BLaER1 treated with 17β-estradiol and CSF1 and Interleukin-3, amounts not matched to agents 10 nM and 100 nM (cell line): ENCODE measurements around the gene TMED8.
"Not testable (repeated sequence)": the region's sequence is repeated elsewhere in the genome, so short reads cannot be mapped to it uniquely, and the experiment has no call there.

Experiments
- H3K27ac ChIP-seq, 11 experiments: shearing (Covaris generic); formaldehyde crosslinking; 2 replicates each; pipeline ENCODE4 v1.8.1; 2022
- H3K27me3 ChIP-seq, 11 experiments: shearing (Covaris generic); formaldehyde crosslinking; 2 replicates each; pipeline ENCODE4 v1.8.1; 2022
- H3K36me3 ChIP-seq, 11 experiments: shearing (Covaris generic); formaldehyde crosslinking; 2 replicates each; pipeline ENCODE4 v1.8.1; 2022
- H3K4me1 ChIP-seq, 10 experiments: shearing (Covaris generic); formaldehyde crosslinking; 2 replicates each; pipeline ENCODE4 v1.8.1; 2022
- H3K4me2 ChIP-seq, 11 experiments: shearing (Covaris generic); formaldehyde crosslinking; 2 replicates each; pipeline ENCODE4 v1.8.1; 2022
- H3K4me3 ChIP-seq, 10 experiments: shearing (Covaris generic); formaldehyde crosslinking; 2 replicates each; pipeline ENCODE4 v1.8.1; 2022
- H3K9ac ChIP-seq, 11 experiments: shearing (Covaris generic); formaldehyde crosslinking; 2 replicates each; pipeline ENCODE4 v1.8.1; 2022
- H3K9me3 ChIP-seq, 11 experiments: shearing (Covaris generic); formaldehyde crosslinking; replicated peaks in 1 of 11; 2 replicates each; pipeline ENCODE4 v1.8.1; 2022
- H4K20me1 ChIP-seq, 11 experiments: shearing (Covaris generic); formaldehyde crosslinking; 2 replicates each; pipeline ENCODE4 v1.8.1; 2022
- Cebpa-rat ChIP-seq, 11 experiments: shearing (Covaris generic); IDR thresholded peaks; 2 replicates each; pipeline ENCODE4 v1.8.1; 2022

Gene TMED8

GRCh38 chr14:77337880-77338279, 39.0 kb downstream of the TMED8 start:
- Histone ChIP-seq H3K9me3 (no peaks in the 10 kb centered on the region), H4K20me1 (no peaks in the 10 kb centered on the region), H3K9ac (no peak overlapping the region), H3K4me2 (no peak overlapping the region), H3K4me3 (no peak overlapping the region), H3K36me3 (peaks cover 24 to 77% (median 40%) of the 10 kb centered on the region in 11 experiments), H3K27me3 (no peaks in the 10 kb centered on the region), H3K4me1 (no peaks in the 10 kb centered on the region), H3K27ac (no peak overlapping the region)
- no peak for TF ChIP-seq Cebpa-rat (IDR thresholded peaks at IDR 0.05)

DNA sequence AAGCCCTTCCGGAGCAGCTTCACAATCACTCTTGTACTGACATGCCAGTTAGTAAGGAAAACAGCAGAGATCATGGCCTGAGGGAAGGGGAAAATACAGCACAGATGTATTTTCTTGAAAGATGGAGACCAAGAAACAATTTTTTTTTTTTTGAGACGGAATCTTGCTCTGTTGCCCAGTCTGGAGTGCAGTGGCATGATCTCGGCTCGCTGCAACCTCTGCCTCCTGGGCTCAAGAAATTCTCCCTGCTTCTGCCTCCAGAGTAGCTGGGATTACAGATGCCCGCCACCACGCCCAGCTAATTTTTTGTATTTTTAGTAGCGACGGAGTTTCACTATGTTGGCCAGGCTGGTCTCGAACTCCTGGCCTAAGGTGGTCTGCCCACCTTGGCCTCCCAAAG, 39.6 kb downstream of the TMED8 start:
- not testable (repeated sequence) for H3K27ac ChIP-seq, H4K20me1 ChIP-seq, H3K4me3 ChIP-seq, H3K4me1 ChIP-seq, H3K27me3 ChIP-seq, H3K9me3 ChIP-seq, H3K9ac ChIP-seq, H3K4me2 ChIP-seq
- H3K36me3 ChIP-seq: peaks cover 20 to 71% (median 33%) of the 10 kb centered on the region in 11 experiments

- no peak overlapping the region for H3K4me2 ChIP-seq
- H4K20me1 ChIP-seq: no peaks in the 10 kb centered on the region; a peak in 1 of 22 replicates
- H3K4me3 ChIP-seq: no peak overlapping the region
- H3K9ac ChIP-seq: no peak overlapping the region
- TF ChIP-seq Cebpa-rat (IDR thresholded peaks at IDR 0.05): no peak
- no peaks in the 10 kb centered on the region for H3K9me3 ChIP-seq
- H3K27ac ChIP-seq: no peak overlapping the region
- H3K4me1 ChIP-seq: no peaks in the 10 kb centered on the region
- H3K27me3 ChIP-seq: no peaks in the 10 kb centered on the region
- H3K36me3 ChIP-seq: peaks cover 6 to 54% (median 18%) of the 10 kb centered on the region in 11 experiments; a peak in 19 of 22 replicates
Observed at GRCh38 chr14:77335576-77335975, 41.3 kb downstream of the TMED8 start.

DNA sequence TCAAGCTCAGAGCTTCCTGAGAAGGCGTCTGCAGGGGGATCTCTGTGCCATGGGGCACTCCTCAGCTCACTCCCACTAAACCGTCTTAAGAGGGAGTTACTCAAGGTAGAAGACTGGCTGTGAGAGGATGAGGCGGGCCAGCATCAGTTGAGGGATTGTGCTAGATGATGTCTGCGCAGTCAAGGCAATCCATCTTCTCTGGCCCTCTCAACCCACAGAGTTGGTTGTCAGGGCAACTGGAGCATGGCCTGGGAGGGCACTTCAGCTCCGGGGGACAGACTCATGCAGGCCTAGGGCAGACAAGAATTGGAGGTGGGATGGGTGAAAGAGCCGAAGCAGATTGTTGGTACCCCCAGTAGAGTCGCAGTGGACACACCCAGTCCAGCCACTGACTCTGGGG, 47.0 kb downstream of the TMED8 start:
- Histone ChIP-seq H3K9ac (no peak overlapping the region), H4K20me1 (no peaks in the 10 kb centered on the region; a peak in 1 of 22 replicates), H3K4me2 (no peak overlapping the region), H3K27ac (no peak overlapping the region), H3K4me3 (no peak overlapping the region), H3K9me3 (no peaks in the 10 kb centered on the region), H3K4me1 (no peaks in the 10 kb centered on the region), H3K27me3 (no peaks in the 10 kb centered on the region), H3K36me3 (no peaks in the 10 kb centered on the region; a peak in 2 of 22 replicates)
- no peak for TF ChIP-seq Cebpa-rat (IDR thresholded peaks at IDR 0.05)

DNA sequence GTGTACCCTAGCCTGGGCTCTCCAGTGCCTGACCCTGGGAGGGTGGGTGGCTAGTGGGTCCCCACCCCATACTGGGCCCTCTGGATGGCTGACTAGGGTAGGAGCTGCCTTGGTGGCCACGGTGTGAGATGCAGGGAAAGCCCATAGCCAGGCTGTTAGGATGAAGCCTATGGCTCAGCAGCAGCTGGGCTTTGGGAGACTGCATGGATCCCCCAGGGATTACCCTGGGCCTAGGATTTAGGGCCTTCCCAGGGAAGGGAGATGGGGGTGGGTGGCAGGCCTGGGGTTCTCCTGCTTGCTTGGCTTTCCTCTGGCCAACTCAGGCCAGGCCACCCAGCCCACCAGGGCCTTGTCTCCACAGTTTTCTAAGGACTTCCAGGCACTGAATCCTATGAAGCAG, 49.8 kb downstream of the TMED8 start:
- H3K4me3 ChIP-seq: no peak overlapping the region
- no peaks in the 10 kb centered on the region for H3K9me3 ChIP-seq
- H3K4me1 ChIP-seq: peaks cover 5 to 7% (median 6%) of the 10 kb centered on the region in 10 experiments
- H3K36me3 ChIP-seq: no peaks in the 10 kb centered on the region; a peak in 1 of 22 replicates
- H4K20me1 ChIP-seq: no peaks in the 10 kb centered on the region; a peak in 1 of 22 replicates
- no peak for TF ChIP-seq Cebpa-rat (IDR thresholded peaks at IDR 0.05)
- no peak overlapping the region; a peak in 1 of 22 replicates for H3K27ac ChIP-seq
- no peak overlapping the region for H3K9ac ChIP-seq
- H3K27me3 ChIP-seq: no peaks in the 10 kb centered on the region
- H3K4me2 ChIP-seq: no peak overlapping the region

GRCh38 chr14:77325746-77326094, 51.2 kb downstream of the TMED8 start:
- H3K9ac ChIP-seq: no peak overlapping the region
- no peaks in the 10 kb centered on the region; a peak in 1 of 22 replicates for H3K36me3 ChIP-seq
- H3K4me2 ChIP-seq: no peak overlapping the region
- no peaks in the 10 kb centered on the region; a peak in 1 of 22 replicates for H4K20me1 ChIP-seq
- H3K4me1 ChIP-seq: peaks cover 9 to 12% (median 10%) of the 10 kb centered on the region in 10 experiments
- H3K4me3 ChIP-seq: no peak overlapping the region
- no peaks in the 10 kb centered on the region for H3K9me3 ChIP-seq
- H3K27ac ChIP-seq: no peak overlapping the region
- no peak for TF ChIP-seq Cebpa-rat (IDR thresholded peaks at IDR 0.05)
- H3K27me3 ChIP-seq: no peaks in the 10 kb centered on the region

GRCh38 chr14:77324816-77325745, 51.8 kb downstream of the TMED8 start:
- Histone ChIP-seq H3K36me3 (no peaks in the 10 kb centered on the region; a peak in 1 of 22 replicates), H3K27me3 (no peaks in the 10 kb centered on the region), H3K27ac (no peak overlapping the region), H3K4me2 (no peak overlapping the region), H3K9ac (no peak overlapping the region), H3K4me1 (peaks cover 9 to 12% (median 10%) of the 10 kb centered on the region in 10 experiments), H3K4me3 (no peak overlapping the region), H4K20me1 (no peaks in the 10 kb centered on the region), H3K9me3 (no peaks in the 10 kb centered on the region)
- TF ChIP-seq Cebpa-rat (IDR thresholded peaks at IDR 0.05): no peak

DNA sequence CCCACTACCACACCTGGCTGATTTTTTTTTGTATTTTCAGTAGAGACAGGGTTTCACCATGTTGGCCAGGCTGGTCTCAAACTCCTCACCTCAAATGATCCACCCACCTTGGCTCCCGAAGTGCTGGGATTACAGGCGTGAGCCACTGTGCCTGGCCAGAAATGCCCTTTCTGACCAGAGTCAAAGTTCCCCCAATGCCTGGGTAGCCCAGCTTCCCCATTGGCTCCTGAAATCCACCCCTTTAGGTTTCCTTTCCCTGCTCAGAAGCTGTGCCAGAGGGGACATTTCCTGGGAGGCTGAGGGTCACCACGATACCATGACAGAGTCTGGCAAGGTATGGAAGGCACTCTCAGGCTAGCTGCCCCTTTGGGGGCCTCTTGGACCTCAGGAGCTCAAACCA, 52.6 kb downstream of the TMED8 start:
- Histone ChIP-seq H3K27me3 (no peaks in the 10 kb centered on the region), H4K20me1 (peaks cover 0 to 4% (median 0%) of the 10 kb centered on the region in 11 experiments; a peak in 3 of 22 replicates), H3K4me3 (no peak overlapping the region), H3K9ac (no peak overlapping the region), H3K4me1 (peaks cover 16 to 20% (median 18%) of the 10 kb centered on the region in 10 experiments), H3K9me3 (no peaks in the 10 kb centered on the region), H3K36me3 (no peaks in the 10 kb centered on the region; a peak in 1 of 22 replicates), H3K4me2 (no peak overlapping the region), H3K27ac (no peak overlapping the region)
- no peak for TF ChIP-seq Cebpa-rat (IDR thresholded peaks at IDR 0.05)

DNA sequence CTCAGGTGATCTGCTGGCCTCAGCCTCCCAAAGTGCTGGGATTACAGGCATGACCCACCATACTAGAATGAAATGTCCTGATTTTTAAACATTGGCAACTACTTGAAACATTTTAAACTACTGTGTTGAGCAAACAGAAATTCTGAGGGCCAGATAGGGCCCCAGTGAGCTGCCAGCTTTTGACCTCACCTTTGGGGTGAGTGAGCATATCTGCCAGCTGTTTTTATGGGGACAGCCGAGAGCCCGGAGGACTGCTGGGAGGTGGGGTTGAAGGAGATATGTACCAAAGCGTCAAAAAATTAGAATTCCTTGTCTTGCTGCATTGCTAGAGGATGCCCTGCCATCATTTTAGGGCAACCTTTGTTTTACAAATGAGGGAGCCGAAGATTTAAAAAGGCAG, 53.3 kb downstream of the TMED8 start:
- Histone ChIP-seq H3K36me3 (no peaks in the 10 kb centered on the region; a peak in 1 of 22 replicates), H4K20me1 (peaks cover 0 to 9% (median 0%) of the 10 kb centered on the region in 11 experiments; a peak in 3 of 22 replicates), H3K4me1 (peaks cover 16 to 22% (median 21%) of the 10 kb centered on the region in 10 experiments), H3K9me3 (no peaks in the 10 kb centered on the region), H3K4me2 (no peak overlapping the region), H3K27me3 (no peaks in the 10 kb centered on the region), H3K4me3 (no peak overlapping the region), H3K27ac (no peak overlapping the region), H3K9ac (no peak overlapping the region)
- TF ChIP-seq Cebpa-rat (IDR thresholded peaks at IDR 0.05): no peak
